SK-N-MC (cell line): ENCODE results near the gene FOSL1.
"Not testable (repeated sequence)": the region's sequence is repeated elsewhere in the genome, so short reads cannot be mapped to it uniquely, and the experiment has no call there.

Experiments
- DNase-seq: peaks from one replicate; pipeline ENCODE4 v3.0.0-alpha.2; 2011; ENCODE audit warnings: low read depth, low spot score
- H3K27ac ChIP-seq: fragments of 200-600 bp; sonication (generic); 2 replicates; pipeline ENCODE4 v1.5.1; 2016; ENCODE audit warnings: mixed run types
- H3K36me3 ChIP-seq: fragments of 200-600 bp; sonication (generic); 2 replicates; pipeline ENCODE4 v1.6.1; 2017; ENCODE audit warnings: antibody characterized with exemption, low read length, mixed read lengths; ENCODE audit not compliant: insufficient read depth
- H3K4me3 ChIP-seq: fragments of 200-600 bp; sonication (generic); 2 replicates; pipeline ENCODE4 v1.5.1; 2016
- H3K9ac ChIP-seq: fragments of 200-600 bp; sonication (generic); 2 replicates; pipeline ENCODE4 v1.8.0; 2017; ENCODE audit warnings: mixed run types, mixed read lengths; ENCODE audit not compliant: insufficient read length
- H3K9me3 ChIP-seq: fragments of 200-600 bp; sonication (generic); 2 replicates; pipeline ENCODE4 v1.6.1; 2017; ENCODE audit warnings: low read depth, mild to moderate bottlenecking, antibody characterized with exemption, low read length, moderate library complexity, mixed read lengths
- EZH2 ChIP-seq: fragments of 200-600 bp; sonication (generic); IDR thresholded peaks from one replicate; pipeline ENCODE4 v1.6.1; 2017; ENCODE audit warnings: antibody characterized with exemption
- FOXP2 ChIP-seq: optimal IDR thresholded peaks from 2 replicates; pipeline ENCODE3; 2011; ENCODE audit warnings: mild to moderate bottlenecking, moderate library complexity; ENCODE audit not compliant: insufficient read depth; ENCODE audit errors: extremely low read length, control extremely low read depth
- POLR2AphosphoS5 ChIP-seq: IDR thresholded peaks from 2 replicates; pipeline ENCODE4 v1.6.1; 2012; ENCODE audit warnings: mild to moderate bottlenecking, low read depth, low read length, borderline replicate concordance

The FOSL1 gene

DNA sequence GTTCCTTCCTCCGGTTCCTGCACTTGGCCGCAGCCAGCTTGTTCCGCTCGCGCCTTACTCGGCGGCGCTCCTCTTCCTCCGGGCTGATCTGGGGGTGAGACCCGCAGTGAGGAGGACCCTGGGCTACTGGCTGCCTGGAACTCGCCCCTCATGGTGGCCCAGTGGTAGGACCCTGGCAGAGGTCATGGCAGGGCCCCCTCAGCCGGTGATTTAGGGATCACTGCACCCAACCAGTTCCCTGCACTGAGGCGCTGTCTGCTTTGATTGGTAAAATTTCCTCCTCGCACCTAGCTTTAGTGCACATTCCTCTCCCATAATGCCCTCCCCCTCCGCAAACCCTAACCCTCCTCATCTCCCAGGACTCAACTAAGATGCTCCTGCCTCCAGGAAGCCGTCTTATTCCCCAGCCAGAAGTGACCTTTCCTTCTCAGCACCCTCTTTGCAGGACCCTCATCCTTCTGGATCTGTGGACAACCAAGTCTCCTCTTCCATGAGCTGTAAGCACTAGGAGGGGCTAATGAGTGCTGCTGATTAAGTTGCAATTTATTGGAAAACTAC lies 6.1 kb downstream of the FOSL1 start:
- Histone ChIP-seq H3K9me3 (no peaks in the 10 kb centered on the region), H3K4me3 (no peak overlapping the region), H3K36me3 (no peaks in the 10 kb centered on the region), H3K27ac (0 out of 2 replicates have a peak overlapping the region, but pooled peaks have one; percentile 67), H3K9ac (no peak overlapping the region)
- no peak for DNase-seq
- TF ChIP-seq EZH2, result no peak
- TF ChIP-seq POLR2AphosphoS5, result no peak
- no peak for TF ChIP-seq FOXP2

- H3K36me3 ChIP-seq, result no peaks in the 10 kb centered on the region
- H3K4me3 ChIP-seq, result peak overlapping the region; percentile 52
- no peaks in the 10 kb centered on the region for H3K9me3 ChIP-seq
- H3K27ac ChIP-seq, result no peak overlapping the region
- no peak overlapping the region for H3K9ac ChIP-seq
- TF ChIP-seq POLR2AphosphoS5, result no peak; the same call in 1 of the 2 replicates
- TF ChIP-seq FOXP2, result no peak
- no peak for TF ChIP-seq EZH2
- DNase-seq, result no peak
These were observed 7.4 kb downstream of the FOSL1 start for GRCh38 chr11:65892661-65893317.

GRCh38 chr11:65892137-65892540 lies 8.0 kb downstream of the FOSL1 start:
- Histone ChIP-seq H3K9ac (peak overlapping the region; percentile 88), H3K4me3 (peak overlapping the region; percentile 95)
- not testable (repeated sequence) for H3K27ac ChIP-seq, DNase-seq, H3K9me3 ChIP-seq, H3K36me3 ChIP-seq

GRCh38 chr11:65891219-65892136 lies 8.7 kb downstream of the FOSL1 start:
- no peak for DNase-seq
- H3K9ac ChIP-seq, result peak overlapping the region; percentile 88
- H3K4me3 ChIP-seq, result peak overlapping the region; percentile 95
- no peak for TF ChIP-seq FOXP2
- TF ChIP-seq POLR2AphosphoS5, result 0 out of 2 replicates have a peak, but pooled peaks have one; percentile 15
- H3K9me3 ChIP-seq, result no peaks in the 10 kb centered on the region
- 0 out of 2 replicates have a peak overlapping the region, but pooled peaks have one; percentile 42 for H3K27ac ChIP-seq
- peaks cover 2% of the 10 kb centered on the region; the same call in 1 of the 2 replicates for H3K36me3 ChIP-seq

DNA sequence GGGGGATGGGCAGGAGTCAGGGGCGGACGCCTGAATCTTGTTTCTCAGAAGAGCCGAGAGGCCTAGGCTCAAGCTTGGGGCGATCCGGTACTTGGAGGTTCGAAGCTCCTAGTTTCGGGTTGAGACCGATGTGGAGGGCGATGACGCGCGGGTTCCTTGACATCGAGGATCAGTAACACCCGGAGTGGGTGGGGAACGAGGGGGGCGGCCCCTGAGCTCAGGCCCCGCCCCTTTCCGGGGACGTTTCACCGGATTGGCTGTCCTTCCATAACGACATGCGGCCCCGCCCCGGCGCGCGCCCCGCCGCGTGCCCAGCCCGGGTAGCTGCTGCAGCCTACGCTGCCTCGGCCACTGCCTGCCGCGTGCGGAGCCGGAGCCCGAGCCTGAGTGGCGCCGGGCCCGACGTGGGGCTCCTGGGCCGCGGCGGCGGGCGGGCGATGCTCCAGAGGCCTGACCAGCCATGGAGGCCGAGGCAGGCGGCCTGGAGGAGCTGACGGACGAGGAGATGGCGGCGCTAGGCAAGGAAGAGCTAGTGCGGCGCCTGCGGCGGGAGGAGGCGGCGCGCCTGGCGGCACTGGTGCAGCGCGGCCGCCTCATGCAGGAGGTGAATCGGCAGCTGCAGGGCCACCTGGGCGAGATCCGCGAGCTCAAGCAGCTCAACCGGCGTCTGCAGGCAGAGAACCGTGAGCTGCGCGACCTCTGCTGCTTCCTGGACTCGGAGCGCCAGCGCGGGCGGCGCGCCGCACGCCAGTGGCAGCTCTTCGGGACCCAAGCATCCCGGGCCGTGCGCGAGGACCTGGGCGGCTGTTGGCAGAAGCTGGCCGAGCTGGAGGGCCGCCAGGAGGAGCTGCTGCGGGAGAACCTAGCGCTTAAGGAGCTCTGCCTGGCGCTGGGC lies 9.6 kb downstream of the FOSL1 start, which contains the start of gene CCDC85B:
Gene CCDC85B (plus strand): TSS at position 350 of the 895 bp plus-strand sequence. CDS start 111 bp downstream, at position 461.
- peak within 1 kb of the TSS; percentile 88 for H3K9ac ChIP-seq
- TF ChIP-seq FOXP2 (no peak), POLR2AphosphoS5 (peak; percentile 77)
- H3K36me3 ChIP-seq, result peaks cover 8% of the 10 kb centered on the region; the same call in 1 of the 2 replicates
- peak within 1 kb of the TSS; percentile 95 for H3K4me3 ChIP-seq
- H3K9me3 ChIP-seq, result no peaks in the 10 kb centered on the region
- 0 out of 2 replicates have a peak within 1 kb of the TSS, but pooled peaks have one; percentile 42 for H3K27ac ChIP-seq
- DNase-seq, result peak; percentile 53

DNA sequence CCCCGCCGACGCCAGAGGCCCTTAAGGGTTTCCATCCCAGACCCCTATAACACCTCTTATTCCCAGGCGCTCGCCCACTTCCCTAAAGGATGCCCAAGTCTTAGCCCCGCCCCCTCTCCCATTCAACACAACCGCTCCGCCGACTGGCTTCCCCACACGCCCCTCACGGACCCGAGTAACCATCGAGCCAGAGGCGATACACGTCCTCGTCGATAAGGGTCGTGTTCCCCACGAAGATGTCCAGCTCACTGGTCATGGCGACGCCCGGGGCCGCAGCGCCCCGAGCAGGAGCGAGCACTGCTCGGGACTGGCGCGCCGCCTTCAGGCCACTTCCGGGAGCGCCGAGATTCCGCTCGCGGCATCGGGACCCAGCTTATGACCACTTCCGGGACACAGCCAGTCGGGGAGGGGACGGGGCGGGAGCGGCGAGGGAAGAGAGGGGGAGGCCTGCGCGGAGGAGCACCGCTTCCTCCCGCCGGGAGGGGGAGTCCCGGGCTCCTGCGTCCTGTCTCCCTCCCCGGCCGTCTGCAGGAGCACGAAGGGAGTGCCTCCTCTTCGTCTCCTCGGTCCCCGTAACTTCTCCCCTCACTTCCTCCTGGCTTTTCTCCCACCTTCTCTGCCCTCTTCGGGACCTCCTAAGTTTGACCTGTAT lies 11.9 kb downstream of the FOSL1 start, which contains the start of gene FIBP:
Gene FIBP (minus strand): TSS at position 309 of the 652 bp plus-strand sequence. CDS start 53 bp downstream, at position 256.
- peak; percentile 67 for DNase-seq
- TF ChIP-seq FOXP2 (no peak), POLR2AphosphoS5 (peak; percentile 97)
- Histone ChIP-seq H3K4me3 (peak within 1 kb of the TSS; percentile 100), H3K27ac (peak within 1 kb of the TSS; percentile 1; the same call in 1 of the 2 replicates), H3K36me3 (peaks cover 29% of the 10 kb centered on the region; the same call in 1 of the 2 replicates), H3K9me3 (no peaks in the 10 kb centered on the region), H3K9ac (peak within 1 kb of the TSS; percentile 84)

DNA sequence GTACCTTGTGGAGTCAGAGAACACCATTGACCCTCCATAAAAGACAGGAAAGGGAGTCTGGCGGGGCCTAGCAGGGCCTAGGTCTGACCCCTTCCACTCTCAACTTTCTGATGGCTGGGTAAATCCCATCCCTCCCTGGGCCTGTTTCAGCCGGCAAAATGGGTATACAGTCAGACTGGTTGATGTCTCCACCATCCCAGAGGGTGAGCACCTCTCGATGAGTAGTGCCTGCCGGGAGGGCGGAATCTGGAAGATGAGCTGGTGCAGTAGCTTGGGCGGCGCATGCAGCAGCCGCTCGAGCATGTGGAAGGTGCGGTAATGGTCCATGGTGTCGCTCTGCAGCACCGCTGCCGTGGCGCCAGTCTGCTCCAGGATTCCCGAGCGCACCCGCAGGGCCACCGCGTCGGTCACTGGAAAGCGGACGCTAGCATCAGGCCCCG lies 12.4 kb downstream of the FOSL1 start:
- Histone ChIP-seq H3K27ac (no peak overlapping the region), H3K9ac (peak overlapping the region; percentile 84), H3K36me3 (peaks cover 35% of the 10 kb centered on the region; the same call in 1 of the 2 replicates), H3K9me3 (no peaks in the 10 kb centered on the region), H3K4me3 (peak overlapping the region; percentile 100)
- no peak for DNase-seq
- no peak for TF ChIP-seq EZH2
- no peak for TF ChIP-seq FOXP2
- TF ChIP-seq POLR2AphosphoS5, result no peak
